MM.1S (cell line): ENCODE results near the gene HARBI1.
"Not testable (repeated sequence)": the region's sequence is repeated elsewhere in the genome, so short reads cannot be mapped to it uniquely, and the experiment has no call there.

Experiments
- DNase-seq: peaks from one replicate; pipeline ENCODE4 v3.0.0-alpha.2; 2015
- H2AFZ ChIP-seq: fragments of 300-600 bp; sonication (generic); 2 replicates; pipeline ENCODE4 v1.6.0; 2016; ENCODE audit warnings: antibody characterized with exemption, low read length
- H3F3A ChIP-seq: fragments of 300-600 bp; sonication (generic); 2 replicates; pipeline ENCODE4 v1.6.1; 2016; ENCODE audit warnings: mild to moderate bottlenecking, antibody characterized with exemption, low read length, moderate library complexity, mixed read lengths; ENCODE audit not compliant: insufficient read depth
- H3K27ac ChIP-seq: fragments of 300-600 bp; sonication (generic); 2 replicates; pipeline ENCODE4 v1.5.1; 2016; ENCODE audit warnings: mild to moderate bottlenecking, low read length
- H3K27me3 ChIP-seq: fragments of 300-600 bp; sonication (generic); replicated peaks from 2 replicates; pipeline ENCODE4 v1.6.0; 2016; ENCODE audit warnings: low read length; ENCODE audit not compliant: insufficient read depth
- H3K36me3 ChIP-seq: fragments of 300-600 bp; sonication (generic); replicated peaks from 2 replicates; pipeline ENCODE4 v1.6.1; 2016; ENCODE audit warnings: mild to moderate bottlenecking, low read length, mixed read lengths; ENCODE audit not compliant: insufficient read depth
- H3K4me1 ChIP-seq: fragments of 300-600 bp; sonication (generic); 2 replicates; pipeline ENCODE4 v1.6.1; 2016; ENCODE audit warnings: low read length, mixed read lengths
- H3K4me2 ChIP-seq: fragments of 300-600 bp; sonication (generic); 2 replicates; pipeline ENCODE4 v1.6.0; 2016; ENCODE audit warnings: low read depth, low read length
- H3K4me3 ChIP-seq: fragments of 300-600 bp; sonication (generic); 2 replicates; pipeline ENCODE4 v1.5.1; 2016; ENCODE audit warnings: low read length, mixed read lengths
- H3K79me2 ChIP-seq: fragments of 300-600 bp; sonication (generic); 2 replicates; pipeline ENCODE4 v1.6.1; 2016; ENCODE audit warnings: mixed run types, low read length, mixed read lengths
- H3K9ac ChIP-seq: fragments of 300-600 bp; sonication (generic); 2 replicates; pipeline ENCODE4 v1.6.1; 2016; ENCODE audit warnings: low read length, mixed read lengths
- H3K9me2 ChIP-seq: fragments of 300-600 bp; sonication (generic); replicated peaks from 2 replicates; pipeline ENCODE4 v1.6.1; 2016; ENCODE audit warnings: mild to moderate bottlenecking, low read length, mixed read lengths; ENCODE audit not compliant: insufficient read depth
- H3K9me3 ChIP-seq: fragments of 300-600 bp; sonication (generic); replicated peaks from 2 replicates; pipeline ENCODE4 v1.6.1; 2016; ENCODE audit warnings: mild to moderate bottlenecking, low read length, mixed read lengths; ENCODE audit not compliant: insufficient read depth
- H4K20me1 ChIP-seq: fragments of 300-600 bp; sonication (generic); 2 replicates; pipeline ENCODE4 v1.6.1; 2016; ENCODE audit warnings: mild to moderate bottlenecking, low read length, moderate library complexity, mixed read lengths; ENCODE audit not compliant: insufficient read depth
- EZH2 ChIP-seq: fragments of 300-600 bp; sonication (generic); optimal IDR thresholded peaks from 2 replicates; pipeline ENCODE3; 2017; ENCODE audit warnings: low read depth, mild to moderate bottlenecking, antibody characterized with exemption, low read length, mixed read lengths
- EZH2phosphoT487 ChIP-seq: fragments of 300-600 bp; sonication (generic); IDR thresholded peaks from 2 replicates; pipeline ENCODE4 v1.6.1; 2018; ENCODE audit warnings: antibody characterized with exemption, low read length
- TF ChIP-seq, protein P1 (sequence below): fragments of 300-600 bp; sonication (generic); IDR thresholded peaks from 2 replicates; pipeline ENCODE4 v1.5.1; 2016; ENCODE audit warnings: antibody characterized with exemption, low read length, mixed read lengths

The HARBI1 gene

DNA sequence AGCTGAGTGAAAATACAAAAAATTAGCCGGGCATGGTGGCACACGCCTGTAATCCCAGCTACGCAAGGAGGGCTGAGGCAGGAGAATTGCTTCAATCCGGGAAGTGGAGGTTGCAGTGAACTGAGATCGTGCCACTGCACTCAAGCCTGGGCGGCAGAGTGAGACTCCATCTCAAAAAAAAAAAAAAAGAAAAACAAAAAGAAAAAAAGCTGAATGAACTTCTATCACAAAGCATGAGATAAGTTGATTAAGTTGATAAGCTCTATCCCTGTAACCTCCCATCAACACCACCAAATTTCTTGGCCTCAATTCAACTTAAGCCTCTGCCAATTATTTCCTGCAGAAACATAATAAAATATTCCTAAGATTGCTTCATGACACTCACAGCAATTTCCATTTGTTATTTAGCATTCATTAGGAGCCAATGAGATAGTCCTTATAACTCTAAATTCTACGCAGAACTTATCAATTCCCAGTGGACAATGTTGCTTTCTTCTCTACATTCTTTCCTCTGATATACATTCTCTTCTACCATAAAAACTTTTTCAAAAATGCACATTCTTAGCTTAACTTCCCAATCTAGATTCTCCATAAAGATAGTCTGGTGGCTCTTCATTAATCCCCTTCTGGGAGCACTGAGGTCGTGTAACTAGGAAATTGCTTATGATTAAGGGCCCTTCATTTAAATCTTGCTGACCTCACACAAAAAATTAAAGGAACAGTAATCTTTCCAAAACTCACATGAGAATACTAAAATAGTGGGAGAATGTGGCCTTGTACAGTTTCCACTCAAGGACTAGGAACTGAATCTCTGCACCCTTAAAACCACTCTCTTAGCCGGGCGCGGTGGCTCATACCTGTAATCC lies 26.1 kb downstream of the HARBI1 start:
- peaks cover 78% of the 10 kb centered on the region for H3K79me2 ChIP-seq
- TF ChIP-seq EZH2phosphoT487: no peak
- DNase-seq: no peak
- H3K4me2 ChIP-seq: no peak overlapping the region
- H3K36me3 ChIP-seq: no peaks in the 10 kb centered on the region
- no peaks in the 10 kb centered on the region; the same call in 1 of the 2 replicates for H4K20me1 ChIP-seq
- no peaks in the 10 kb centered on the region for H3K27me3 ChIP-seq
- H3K27ac ChIP-seq: no peak overlapping the region
- no peaks in the 10 kb centered on the region for H3F3A ChIP-seq
- H3K9me2 ChIP-seq: no peaks in the 10 kb centered on the region
- no peak overlapping the region for H3K9ac ChIP-seq
- no peak overlapping the region for H2AFZ ChIP-seq
- no peak overlapping the region for H3K4me3 ChIP-seq
- no peaks in the 10 kb centered on the region for H3K9me3 ChIP-seq
- peaks cover 6% of the 10 kb centered on the region; the same call in 1 of the 2 replicates for H3K4me1 ChIP-seq

DNA sequence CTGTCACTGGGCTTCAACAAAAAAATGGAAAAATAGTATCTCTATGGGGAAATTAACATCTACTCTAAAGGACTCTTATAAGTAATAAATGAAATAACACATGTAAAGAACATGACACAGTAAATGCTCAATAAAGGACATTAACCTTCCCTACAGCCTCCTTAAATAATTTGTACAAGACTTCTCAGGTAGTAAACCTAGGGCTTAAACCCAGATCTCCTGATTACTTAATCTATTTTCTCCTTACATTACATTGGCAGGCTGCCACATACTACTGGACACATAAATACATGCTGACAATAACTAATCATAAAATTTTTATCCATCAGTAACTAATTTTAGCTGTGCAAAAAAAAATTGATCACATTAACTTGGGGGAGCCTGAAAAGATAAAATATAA lies 28.1 kb downstream of the HARBI1 start:
- no peak overlapping the region for H3K4me3 ChIP-seq
- no peaks in the 10 kb centered on the region; the same call in 1 of the 2 replicates for H4K20me1 ChIP-seq
- peaks cover 88% of the 10 kb centered on the region for H3K79me2 ChIP-seq
- H2AFZ ChIP-seq: no peak overlapping the region
- TF ChIP-seq, protein P1, sequence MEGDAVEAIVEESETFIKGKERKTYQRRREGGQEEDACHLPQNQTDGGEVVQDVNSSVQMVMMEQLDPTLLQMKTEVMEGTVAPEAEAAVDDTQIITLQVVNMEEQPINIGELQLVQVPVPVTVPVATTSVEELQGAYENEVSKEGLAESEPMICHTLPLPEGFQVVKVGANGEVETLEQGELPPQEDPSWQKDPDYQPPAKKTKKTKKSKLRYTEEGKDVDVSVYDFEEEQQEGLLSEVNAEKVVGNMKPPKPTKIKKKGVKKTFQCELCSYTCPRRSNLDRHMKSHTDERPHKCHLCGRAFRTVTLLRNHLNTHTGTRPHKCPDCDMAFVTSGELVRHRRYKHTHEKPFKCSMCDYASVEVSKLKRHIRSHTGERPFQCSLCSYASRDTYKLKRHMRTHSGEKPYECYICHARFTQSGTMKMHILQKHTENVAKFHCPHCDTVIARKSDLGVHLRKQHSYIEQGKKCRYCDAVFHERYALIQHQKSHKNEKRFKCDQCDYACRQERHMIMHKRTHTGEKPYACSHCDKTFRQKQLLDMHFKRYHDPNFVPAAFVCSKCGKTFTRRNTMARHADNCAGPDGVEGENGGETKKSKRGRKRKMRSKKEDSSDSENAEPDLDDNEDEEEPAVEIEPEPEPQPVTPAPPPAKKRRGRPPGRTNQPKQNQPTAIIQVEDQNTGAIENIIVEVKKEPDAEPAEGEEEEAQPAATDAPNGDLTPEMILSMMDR: no peak
- TF ChIP-seq EZH2 (no peak), EZH2phosphoT487 (no peak)
- peaks cover 6% of the 10 kb centered on the region; the same call in 1 of the 2 replicates for H3K4me1 ChIP-seq
- no peak for DNase-seq
- no peak overlapping the region for H3K27ac ChIP-seq
- no peaks in the 10 kb centered on the region for H3K27me3 ChIP-seq
- no peaks in the 10 kb centered on the region for H3K9me3 ChIP-seq
- no peaks in the 10 kb centered on the region for H3K36me3 ChIP-seq
- no peak overlapping the region for H3K9ac ChIP-seq
- no peak overlapping the region for H3K4me2 ChIP-seq
- no peaks in the 10 kb centered on the region for H3K9me2 ChIP-seq
- H3F3A ChIP-seq: no peaks in the 10 kb centered on the region

DNA sequence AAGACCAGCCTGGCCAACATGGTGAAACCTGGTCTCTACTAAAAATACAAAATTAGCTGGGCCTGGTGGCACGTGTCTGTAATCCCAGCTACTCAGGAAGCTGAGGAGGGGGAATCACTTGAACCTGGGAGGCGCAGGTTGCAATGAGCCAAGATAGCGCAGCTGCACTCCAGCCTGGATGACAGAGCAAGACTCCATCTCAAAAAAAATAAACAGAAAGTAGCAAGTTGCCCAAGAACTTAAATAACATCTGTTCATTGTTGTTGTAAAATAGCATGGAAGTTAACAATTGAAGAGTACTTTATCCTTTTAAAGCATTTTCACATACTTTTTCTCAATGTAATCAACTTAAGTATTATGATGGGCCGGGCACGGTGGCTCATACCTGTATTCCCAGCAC lies 28.9 kb downstream of the HARBI1 start:
- no peak overlapping the region for H3K27ac ChIP-seq
- no peak overlapping the region for H2AFZ ChIP-seq
- no peaks in the 10 kb centered on the region for H3F3A ChIP-seq
- H3K9me2 ChIP-seq: no peaks in the 10 kb centered on the region
- DNase-seq: no peak
- peaks cover 81% of the 10 kb centered on the region for H3K79me2 ChIP-seq
- peaks cover 6% of the 10 kb centered on the region; the same call in 1 of the 2 replicates for H3K4me1 ChIP-seq
- H3K4me2 ChIP-seq: no peak overlapping the region
- H3K4me3 ChIP-seq: no peak overlapping the region
- H3K27me3 ChIP-seq: no peaks in the 10 kb centered on the region
- H3K9ac ChIP-seq: no peak overlapping the region
- no peak for TF ChIP-seq EZH2phosphoT487
- TF ChIP-seq EZH2: no peak
- TF ChIP-seq, protein P1: no peak
- H4K20me1 ChIP-seq: no peaks in the 10 kb centered on the region; the same call in 1 of the 2 replicates
- no peaks in the 10 kb centered on the region for H3K36me3 ChIP-seq
- no peaks in the 10 kb centered on the region for H3K9me3 ChIP-seq

DNA sequence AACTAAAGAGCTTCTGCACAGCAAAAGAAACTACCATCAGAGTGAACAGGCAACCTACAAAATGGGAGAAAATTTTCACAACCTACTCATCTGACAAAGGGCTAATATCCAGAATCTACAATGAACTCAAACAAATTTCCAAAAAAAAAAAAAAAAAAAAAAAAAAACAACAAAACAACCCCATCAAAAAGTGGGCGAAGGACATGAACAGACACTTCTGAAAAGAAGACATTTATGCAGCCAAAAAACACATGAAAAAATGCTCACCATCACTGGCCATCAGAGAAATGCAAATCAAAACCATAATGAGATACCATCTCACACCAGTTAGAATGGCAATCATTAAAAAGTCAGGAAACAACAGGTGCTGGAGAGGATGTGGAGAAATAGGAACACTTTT lies 33.5 kb downstream of the HARBI1 start:
- not testable (repeated sequence) for H3K36me3 ChIP-seq, H3K27ac ChIP-seq, H3K27me3 ChIP-seq, H2AFZ ChIP-seq, H3K4me2 ChIP-seq, H3K9me2 ChIP-seq, H4K20me1 ChIP-seq, DNase-seq, H3K9ac ChIP-seq, H3F3A ChIP-seq, H3K4me1 ChIP-seq, H3K4me3 ChIP-seq, H3K9me3 ChIP-seq
- peaks cover 73% of the 10 kb centered on the region for H3K79me2 ChIP-seq
